GM21528 (cell line): Measurements from ENCODE around the gene S100A10.

Experiments used
- ATAC-seq: cut with Tn5 transposase; IDR thresholded peaks from one replicate; pipeline ENCODE4 v1.9.1; 2021; ENCODE audit warnings: mild to moderate bottlenecking, moderate library complexity; ENCODE audit not compliant: unreplicated experiment, low FRiP score

The S100A10 gene

GRCh38 chr1:152014943-152015342, 21.3 kb upstream of the S100A10 start:
- ATAC-seq = no peak

- no peak for ATAC-seq
These were observed 20.1 kb upstream of the S100A10 start for GRCh38 chr1:152013664-152014237.

DNA sequence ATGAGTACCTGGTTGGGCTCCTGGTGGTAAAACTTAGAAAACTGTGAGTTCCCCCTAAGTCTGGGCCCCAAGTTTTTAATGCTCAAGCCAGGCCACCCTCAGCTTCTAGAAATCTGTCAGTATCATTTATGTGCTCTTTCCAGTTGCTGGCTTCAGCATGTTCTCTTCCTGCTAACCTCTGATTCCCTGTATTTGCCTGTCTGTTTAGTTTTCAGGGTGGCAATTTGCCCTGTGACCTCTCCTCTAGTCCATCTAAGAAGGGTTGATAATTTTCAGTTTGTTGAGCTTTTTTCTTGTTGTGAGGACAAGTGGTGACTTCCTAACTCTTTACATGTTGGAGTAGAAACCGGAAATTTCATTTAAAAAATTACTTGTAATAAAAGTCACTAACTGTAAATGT, 16.0 kb upstream of the S100A10 start:
- no peak for ATAC-seq

GRCh38 chr1:152007047-152007446, 13.4 kb upstream of the S100A10 start:
- no peak for ATAC-seq

- no peak for ATAC-seq
These were observed 11.8 kb upstream of the S100A10 start for GRCh38 chr1:152005360-152005912.

GRCh38 chr1:152003846-152004442, 10.3 kb upstream of the S100A10 start:
- ATAC-seq = no peak

GRCh38 chr1:152002960-152003359, 9.3 kb upstream of the S100A10 start:
- no peak for ATAC-seq

- no peak for ATAC-seq
These were observed 8.2 kb upstream of the S100A10 start for GRCh38 chr1:152001631-152002584.

GRCh38 chr1:152000964-152001630, 7.4 kb upstream of the S100A10 start:
- ATAC-seq = no peak

DNA sequence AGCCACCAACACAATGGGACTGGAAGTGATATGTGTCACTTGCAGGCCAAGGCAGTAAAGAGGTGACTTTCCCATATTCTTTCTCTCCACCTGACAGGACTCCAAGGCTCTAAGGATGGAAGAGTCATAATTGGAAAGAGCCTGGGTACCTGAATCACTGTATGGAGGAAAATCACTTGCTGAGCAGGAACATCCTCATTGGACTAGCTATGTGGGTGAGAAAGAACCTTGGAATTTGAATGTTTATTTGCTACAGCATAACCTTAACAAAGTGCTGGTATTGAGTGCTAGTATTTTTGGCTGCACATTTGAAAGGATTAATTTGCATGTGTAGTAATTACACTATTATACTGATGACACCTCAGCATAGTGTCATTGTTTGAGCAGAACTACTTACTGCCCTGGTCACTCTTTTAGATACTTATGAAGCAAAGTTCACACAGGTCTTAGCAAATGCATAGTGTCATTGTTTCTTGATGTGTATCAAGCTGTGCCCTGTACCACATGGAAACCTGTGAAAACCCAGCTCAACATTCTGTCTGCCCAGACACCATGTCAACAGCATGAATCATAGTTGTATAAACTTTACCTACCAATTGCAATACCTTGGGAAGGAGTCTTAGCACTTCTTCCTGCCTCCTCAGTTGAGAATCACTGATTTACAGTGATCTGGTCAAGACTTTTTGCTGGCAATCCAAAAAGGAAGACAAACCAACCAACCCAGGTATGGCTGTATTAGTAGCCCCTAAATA, 5.1 kb upstream of the S100A10 start:
- no peak for ATAC-seq

DNA sequence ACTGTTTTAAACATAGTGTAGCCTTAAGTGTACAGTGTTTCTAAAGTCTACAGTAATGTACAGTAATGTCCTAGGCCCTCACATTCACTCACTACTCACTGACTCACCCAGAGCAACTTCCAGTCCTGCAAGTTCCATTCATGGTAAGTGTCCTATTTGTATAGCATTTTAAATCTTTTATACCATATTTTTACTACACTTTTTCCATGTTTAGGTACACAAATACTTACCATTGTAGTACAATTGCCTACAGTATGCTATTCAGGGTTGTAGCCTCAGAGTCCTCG, 3.6 kb upstream of the S100A10 start:
- no peak for ATAC-seq

- ATAC-seq = no peak
These were observed 2.1 kb upstream of the S100A10 start for GRCh38 chr1:151995774-151996173.

- ATAC-seq = no peak
These were observed 1.3 kb upstream of the S100A10 start for GRCh38 chr1:151994956-151995355.

- no peak for ATAC-seq
These were observed 450 bp downstream of the S100A10 start for GRCh38 chr1:151993084-151993733.

GRCh38 chr1:151992303-151993083, 1.2 kb downstream of the S100A10 start:
- no peak for ATAC-seq

- no peak for ATAC-seq
These were observed 1.9 kb downstream of the S100A10 start for GRCh38 chr1:151991663-151992302.

DNA sequence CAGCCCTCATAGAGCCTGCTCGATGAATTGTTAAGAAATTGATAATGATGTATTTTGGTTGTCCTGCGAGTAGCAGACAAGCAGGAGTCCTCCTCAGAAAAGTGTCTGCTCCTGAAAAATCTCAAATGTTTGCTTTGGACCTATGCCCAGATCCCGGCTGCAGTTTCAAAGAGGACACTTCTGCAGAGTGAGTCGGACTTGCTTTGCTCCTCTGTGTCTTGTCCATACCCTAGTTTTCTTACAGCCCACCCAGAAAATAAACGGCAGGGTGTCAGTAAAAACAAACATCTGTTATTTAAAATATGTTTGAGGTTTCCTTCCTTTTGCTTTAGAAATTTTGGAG, 2.8 kb downstream of the S100A10 start:
- no peak for ATAC-seq

- no peak for ATAC-seq
These were observed 3.4 kb downstream of the S100A10 start for GRCh38 chr1:151990058-151990855.
